HPDE6-E6E7 (cell line): Measurements from ENCODE around the gene PGAP3.
A peak's percentile ranks its signal among the peaks of the same experiment; 100 is the strongest.

ENCODE experiments used
- DNase-seq: peaks from one replicate; pipeline ENCODE4 v3.0.0; 2011; ENCODE audit warnings: missing footprints; ENCODE audit errors: extremely low spot score

The PGAP3 gene

GRCh38 chr17:39639043-39639442, 48.8 kb downstream of the PGAP3 start:
- no peak for DNase-seq

- no peak for DNase-seq
Measured at GRCh38 chr17:39638317-39638716, 49.5 kb downstream of the PGAP3 start.

- DNase-seq = peak; percentile 87
Measured at GRCh38 chr17:39636927-39637736, 50.7 kb downstream of the PGAP3 start, which contains the start of gene STARD3. Gene STARD3 (plus strand): TSS chr17:39637144. CDS start chr17:39653532, 16,388 bp downstream.

GRCh38 chr17:39636587-39636926, 51.3 kb downstream of the PGAP3 start:
- no peak for DNase-seq

GRCh38 chr17:39635614-39636176, 52.2 kb downstream of the PGAP3 start:
- DNase-seq = no peak

GRCh38 chr17:39634384-39634871, 53.4 kb downstream of the PGAP3 start:
- peak; percentile 57 for DNase-seq

GRCh38 chr17:39633570-39634183, 54.2 kb downstream of the PGAP3 start:
- DNase-seq = no peak

- DNase-seq = no peak
Measured at GRCh38 chr17:39632153-39632941, 55.5 kb downstream of the PGAP3 start.

- DNase-seq = peak; percentile 62
Measured at GRCh38 chr17:39631403-39631802, 56.5 kb downstream of the PGAP3 start.

- DNase-seq = no peak
Measured at GRCh38 chr17:39629898-39630297, 58.0 kb downstream of the PGAP3 start.

- no peak for DNase-seq
Measured at GRCh38 chr17:39629494-39629880, 58.4 kb downstream of the PGAP3 start.

GRCh38 chr17:39628655-39629493, 59.0 kb downstream of the PGAP3 start:
- DNase-seq = no peak

- no peak for DNase-seq
Measured at GRCh38 chr17:39627712-39628516, 59.9 kb downstream of the PGAP3 start.

GRCh38 chr17:39627047-39627711, 60.7 kb downstream of the PGAP3 start:
- no peak for DNase-seq

- DNase-seq = no peak
Measured at GRCh38 chr17:39626171-39627046, 61.4 kb downstream of the PGAP3 start, which contains the start of gene PPP1R1B. Gene PPP1R1B (plus strand): TSS chr17:39626952. CDS start chr17:39627393, 441 bp downstream.

- DNase-seq = no peak
Measured at GRCh38 chr17:39625198-39625785, 62.6 kb downstream of the PGAP3 start.

- no peak for DNase-seq
Measured at GRCh38 chr17:39624313-39624712, 63.5 kb downstream of the PGAP3 start.

GRCh38 chr17:39623356-39623950, 64.4 kb downstream of the PGAP3 start:
- peak; percentile 76 for DNase-seq
